ENCODE measurements around the gene ATG7.
"Not testable (repeated sequence)": the region's sequence is repeated elsewhere in the genome, so short reads cannot be mapped to it uniquely, and the experiment has no call there.

The ATG7 gene

GRCh38 chr3:11437506-11437905 lies 165.3 kb downstream of the ATG7 start:
- DNase-seq, result no peak

GRCh38 chr3:11438646-11439045 lies 166.4 kb downstream of the ATG7 start:
- no peak for DNase-seq

DNA sequence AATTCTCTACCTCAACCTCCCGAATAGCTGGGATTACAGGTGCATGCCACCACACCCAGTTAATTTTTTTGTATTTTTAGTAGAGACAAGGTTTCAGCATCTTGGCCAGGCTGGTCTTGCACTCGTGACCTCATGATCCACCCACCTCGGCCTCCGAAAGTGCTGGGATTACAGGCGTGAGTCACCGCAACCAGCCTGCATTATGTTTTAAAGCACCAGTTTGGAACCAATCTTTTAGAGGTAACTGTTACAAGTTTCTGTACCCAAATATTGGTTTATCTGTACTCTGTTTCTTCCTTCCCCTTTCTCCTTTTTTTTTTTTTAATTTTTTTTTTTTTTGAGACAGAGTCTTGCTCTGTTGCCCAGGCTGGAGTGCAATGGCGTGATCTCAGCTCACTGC lies 169.1 kb downstream of the ATG7 start:
- DNase-seq, result not testable (repeated sequence)

GRCh38 chr3:11444404-11444803 lies 172.2 kb downstream of the ATG7 start:
- DNase-seq, result no peak

GRCh38 chr3:11445193-11445592 lies 173.0 kb downstream of the ATG7 start:
- DNase-seq, result not testable (repeated sequence)

DNA sequence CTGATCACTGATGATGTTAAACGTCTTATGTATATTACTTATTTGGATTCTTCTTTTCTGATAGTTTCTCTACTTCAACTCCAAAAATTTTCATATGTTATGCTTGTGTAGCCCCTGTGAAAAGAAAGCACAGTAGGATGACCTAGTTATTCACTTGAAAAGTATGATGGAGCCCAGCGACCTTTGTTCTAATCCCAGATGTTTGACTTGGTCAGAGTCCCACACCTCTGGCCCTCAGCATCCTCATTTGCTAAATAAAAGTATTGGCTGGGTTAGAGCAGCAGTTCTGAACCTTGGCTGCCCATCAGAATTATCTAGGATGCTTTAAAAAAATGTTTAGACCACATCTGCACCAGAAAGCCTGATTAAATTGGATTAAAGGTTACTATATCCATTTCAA lies 173.7 kb downstream of the ATG7 start:
- no peak for DNase-seq

DNA sequence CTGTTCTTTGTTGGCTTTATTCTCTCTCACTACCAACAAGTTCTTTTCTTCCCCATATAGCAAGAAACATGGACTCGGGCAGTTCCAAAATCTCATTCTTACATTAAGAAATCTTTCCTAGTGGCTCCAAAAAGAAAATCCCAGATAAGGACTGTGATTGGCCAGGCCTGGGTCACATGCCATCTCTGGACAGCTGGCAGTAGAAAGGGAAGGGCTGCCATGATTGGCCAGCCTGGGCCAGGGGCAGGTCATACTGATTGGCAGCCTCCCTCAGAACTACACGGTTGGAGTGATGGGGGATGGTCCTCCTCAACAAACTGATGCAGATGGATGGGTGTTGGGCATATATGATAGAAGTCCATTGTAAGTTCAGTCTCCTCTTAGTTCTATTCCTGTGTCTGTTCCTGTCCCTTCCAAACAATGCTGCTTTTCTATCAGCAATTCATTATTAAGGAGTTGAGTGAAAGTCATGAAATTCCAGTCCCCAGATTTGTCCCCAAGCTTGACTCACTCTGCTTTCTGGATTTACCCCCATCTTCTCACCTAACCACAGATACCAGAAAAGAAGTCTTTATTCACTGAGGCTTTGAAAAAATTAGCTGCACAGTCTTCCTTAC lies 175.5 kb downstream of the ATG7 start:
- DNase-seq, result no peak

DNA sequence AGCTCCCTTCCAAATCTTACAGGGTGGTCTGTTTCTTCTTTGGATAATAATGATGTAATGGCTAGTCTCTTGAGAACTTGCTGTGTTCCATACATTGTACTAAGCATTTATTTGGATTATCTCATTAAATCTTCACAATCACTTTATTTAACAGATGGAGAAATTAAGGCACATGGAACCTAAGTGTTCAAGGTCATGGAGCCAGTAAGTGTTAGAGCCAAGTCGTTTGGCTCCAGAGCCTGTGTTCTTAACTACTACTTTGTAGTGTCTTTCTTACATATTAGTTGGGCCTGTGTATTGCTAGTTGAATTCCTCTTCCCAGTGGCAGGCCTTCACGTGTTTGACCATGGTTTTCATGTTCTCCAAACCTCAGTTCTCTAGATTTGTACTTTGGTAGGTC lies 177.8 kb downstream of the ATG7 start:
- no peak for DNase-seq

DNA sequence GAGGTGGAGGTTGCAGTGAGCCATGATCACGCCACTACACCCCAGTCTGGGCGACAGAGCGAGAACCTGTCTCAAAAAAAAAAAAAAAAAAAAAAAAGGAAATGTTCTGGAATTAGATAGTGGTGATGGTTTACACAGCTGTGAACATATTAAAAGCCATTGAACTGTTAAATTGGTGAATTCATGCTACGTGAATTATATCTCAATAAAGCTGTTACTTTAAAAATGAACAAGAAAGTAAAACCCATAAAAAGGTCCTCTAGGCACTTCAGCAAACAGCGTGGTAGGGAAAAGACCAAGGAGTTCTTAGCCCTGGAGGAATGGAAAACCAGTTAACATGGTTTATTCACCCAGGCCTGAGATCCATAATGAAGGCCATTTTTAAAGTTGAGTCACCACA lies 180.1 kb downstream of the ATG7 start:
- DNase-seq, result no peak

DNA sequence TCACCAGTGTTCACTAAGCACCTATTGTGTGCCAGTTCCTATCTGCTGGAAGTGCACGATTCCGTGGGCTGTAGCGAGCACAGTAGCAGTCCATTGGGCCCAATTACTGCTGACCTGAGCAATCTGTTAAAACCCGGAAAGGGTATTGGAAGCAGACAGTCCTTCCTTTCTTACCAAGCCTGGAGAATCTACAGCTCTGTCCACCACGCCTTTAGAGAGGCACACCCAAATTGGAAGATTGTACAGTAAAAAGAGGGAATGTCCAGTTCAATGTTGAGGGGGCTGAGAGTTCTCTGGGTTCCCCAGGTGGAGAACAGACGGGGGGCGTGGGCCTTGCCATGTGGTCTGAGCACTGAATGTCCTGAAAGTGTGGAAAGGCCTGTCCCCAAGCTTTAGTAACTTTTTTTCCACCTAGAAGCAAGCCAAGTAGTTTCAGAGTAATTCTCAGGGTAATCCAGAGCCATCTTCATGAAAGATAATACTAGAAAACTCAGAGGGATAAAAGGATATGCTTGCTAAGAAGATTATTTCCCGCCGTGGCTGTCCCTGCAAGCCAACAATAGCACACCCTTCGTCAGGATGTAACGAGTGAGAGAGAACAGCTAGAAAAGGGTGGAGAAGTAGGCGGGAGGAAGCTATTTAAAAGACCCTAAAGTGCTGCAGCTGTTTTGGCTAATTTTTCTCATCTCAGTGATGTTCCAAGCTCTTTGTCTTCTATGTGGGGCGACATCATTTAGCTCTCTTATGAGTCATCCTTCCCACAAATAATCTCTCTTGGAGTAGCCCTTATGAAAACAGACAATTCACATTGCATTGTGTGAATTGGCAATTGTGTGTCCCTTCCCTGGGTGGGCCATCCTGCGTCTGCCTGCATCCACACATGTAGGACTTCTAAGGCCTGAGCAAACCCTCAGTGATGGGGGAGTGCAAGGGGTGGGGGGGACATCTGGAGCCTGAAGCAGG lies 181.0 kb downstream of the ATG7 start:
- DNase-seq, result peak; percentile 27

DNA sequence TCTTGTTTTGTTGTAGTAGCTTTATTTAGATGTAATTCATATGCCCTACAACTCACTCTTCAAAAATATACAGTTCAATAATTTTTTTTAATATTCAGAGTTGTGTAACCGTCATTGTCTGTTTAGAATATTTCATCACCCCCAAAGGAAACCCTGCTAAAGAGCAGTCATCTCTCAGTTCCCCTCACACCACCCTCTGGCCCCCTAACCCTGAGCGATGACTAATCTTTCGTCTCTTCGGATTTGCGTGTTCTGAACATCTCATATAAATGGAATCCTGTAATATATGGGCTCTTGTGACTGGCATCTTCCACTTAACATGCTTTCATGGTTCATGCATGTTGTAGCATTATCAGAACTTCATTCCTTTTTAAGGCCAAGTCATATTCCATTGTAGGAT lies 183.8 kb downstream of the ATG7 start:
- DNase-seq, result peak; percentile 48

- DNase-seq, result no peak
Measured at GRCh38 chr3:11457135-11457534, 184.9 kb downstream of the ATG7 start.

GRCh38 chr3:11459186-11459824 lies 187.1 kb downstream of the ATG7 start:
- no peak for DNase-seq

- DNase-seq, result no peak
Measured at GRCh38 chr3:11461226-11461625, 189.0 kb downstream of the ATG7 start.

GRCh38 chr3:11462673-11463072 lies 190.5 kb downstream of the ATG7 start:
- DNase-seq, result not testable (repeated sequence)

- DNase-seq, result no peak
Measured at GRCh38 chr3:11463591-11463990, 191.4 kb downstream of the ATG7 start.

DNA sequence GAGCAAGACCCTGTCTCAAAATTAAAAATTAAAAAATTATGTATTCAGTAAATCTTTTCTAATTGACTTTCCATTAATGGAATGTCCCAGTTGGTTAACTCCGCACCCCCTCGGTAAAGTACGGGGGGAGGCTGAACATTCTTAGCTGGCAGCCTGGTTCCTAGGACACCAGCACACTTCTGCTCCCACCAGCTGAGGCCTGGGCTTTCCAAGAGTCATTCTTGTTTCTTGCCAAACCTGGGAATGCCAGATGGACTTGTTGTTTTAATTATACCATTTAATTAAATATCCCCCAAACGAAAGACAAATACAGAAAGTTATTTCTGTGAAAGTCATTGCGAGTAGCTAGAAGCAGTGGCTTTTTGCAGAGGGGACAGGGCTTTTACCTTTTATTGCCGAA lies 192.2 kb downstream of the ATG7 start:
- no peak for DNase-seq

- DNase-seq, result no peak
Measured at GRCh38 chr3:11465744-11466616, 193.8 kb downstream of the ATG7 start.

GRCh38 chr3:11467875-11468274 lies 195.7 kb downstream of the ATG7 start:
- DNase-seq, result no peak

DNA sequence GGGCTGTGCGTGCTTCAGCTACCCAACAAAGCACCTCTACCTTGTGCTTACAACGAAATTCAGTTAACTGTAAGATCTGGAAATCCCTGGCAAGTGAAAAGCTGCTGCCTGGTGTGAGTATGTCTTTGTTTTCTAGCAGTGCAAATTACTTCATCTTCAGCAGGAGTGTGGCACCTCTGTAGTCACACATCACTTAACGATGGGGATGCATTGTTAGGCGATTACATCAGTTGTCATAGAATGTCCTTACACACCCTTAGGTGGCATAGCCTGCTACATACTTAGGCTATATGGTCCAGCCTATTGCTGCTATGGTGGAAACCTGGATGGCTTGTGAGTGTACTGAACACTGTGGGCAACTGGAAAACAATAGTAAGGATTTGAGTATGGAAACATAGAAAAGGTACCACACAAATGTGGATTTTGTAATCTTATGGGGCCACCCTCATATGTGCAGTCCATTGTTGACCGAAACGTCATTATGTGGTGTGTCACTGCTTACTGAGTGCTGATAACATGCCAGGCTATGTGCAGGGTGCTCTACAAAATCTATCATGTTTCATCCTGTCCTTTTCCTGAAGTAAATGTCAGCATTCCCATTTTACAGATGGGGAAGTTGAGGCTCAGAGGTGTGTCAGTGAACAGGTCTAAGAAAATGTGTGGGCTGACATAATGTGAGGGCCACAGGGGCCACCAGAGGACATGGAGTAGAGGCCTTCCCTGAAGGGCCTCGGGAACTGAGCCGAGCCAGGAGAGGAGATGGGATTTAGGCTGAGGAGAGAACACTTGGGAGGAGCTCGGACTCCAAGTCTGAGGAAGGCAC lies 198.0 kb downstream of the ATG7 start:
- DNase-seq, result no peak

- no peak for DNase-seq
Measured at GRCh38 chr3:11475324-11475723, 203.1 kb downstream of the ATG7 start.

DNA sequence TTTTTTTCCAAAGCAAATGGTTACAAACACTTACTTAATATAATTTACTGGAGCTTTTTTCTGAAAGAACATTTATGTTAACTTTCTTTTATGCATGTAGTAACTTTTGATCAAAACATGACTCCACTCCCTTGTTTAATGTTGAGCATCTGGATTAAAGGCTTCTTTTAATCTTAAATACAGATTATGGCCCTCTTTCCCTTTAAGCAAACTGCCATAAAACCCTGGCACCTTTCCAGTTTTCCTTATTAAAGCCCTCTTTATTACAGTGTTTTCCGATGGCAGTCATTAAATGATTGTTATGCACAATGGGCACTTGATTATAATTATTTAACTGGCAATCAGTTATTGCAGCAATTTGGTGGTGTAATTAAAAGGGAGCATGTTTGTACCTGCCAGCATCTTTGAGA lies 204.5 kb downstream of the ATG7 start:
- no peak for DNase-seq

All from hematopoietic multipotent progenitor cell treated with erythropoietin and hydrocortisone succinate and interleukin-3 and kit ligand, for 4 days (in vitro differentiated cells).